ENCODE data around the gene PRCD.

DNA sequence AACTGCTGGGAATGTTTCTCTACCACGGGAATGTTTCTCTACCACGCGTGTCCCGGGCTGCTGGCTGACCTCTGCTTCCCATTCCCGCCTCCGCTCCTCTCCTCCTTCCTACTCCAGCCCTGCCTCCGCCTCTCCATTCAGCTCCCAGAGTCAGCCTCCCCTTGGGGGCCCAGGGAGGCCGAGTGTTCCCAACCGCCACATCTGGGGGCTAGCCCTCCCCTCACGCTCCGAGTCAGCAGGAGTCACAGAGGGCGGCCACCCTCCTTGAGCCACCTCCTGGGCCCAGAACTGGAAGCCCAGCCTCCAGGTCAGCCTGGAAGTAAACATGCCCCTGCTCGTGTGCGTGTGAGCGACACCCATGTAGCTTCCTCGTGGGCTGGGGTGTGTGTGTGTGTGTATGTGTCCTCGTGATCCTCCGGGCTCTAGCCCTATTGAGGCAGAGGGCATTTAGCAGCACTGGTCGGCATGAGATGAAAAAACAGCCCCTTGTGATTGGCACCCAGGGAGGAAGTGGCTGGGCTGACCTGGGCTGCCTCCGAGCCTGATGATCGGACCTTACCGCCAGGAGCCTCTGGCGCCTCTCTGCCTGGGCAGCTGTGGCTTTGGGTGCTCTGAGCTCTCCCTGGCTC lies 9.6 kb upstream of the PRCD start:
- TF ChIP-seq, protein P1, sequence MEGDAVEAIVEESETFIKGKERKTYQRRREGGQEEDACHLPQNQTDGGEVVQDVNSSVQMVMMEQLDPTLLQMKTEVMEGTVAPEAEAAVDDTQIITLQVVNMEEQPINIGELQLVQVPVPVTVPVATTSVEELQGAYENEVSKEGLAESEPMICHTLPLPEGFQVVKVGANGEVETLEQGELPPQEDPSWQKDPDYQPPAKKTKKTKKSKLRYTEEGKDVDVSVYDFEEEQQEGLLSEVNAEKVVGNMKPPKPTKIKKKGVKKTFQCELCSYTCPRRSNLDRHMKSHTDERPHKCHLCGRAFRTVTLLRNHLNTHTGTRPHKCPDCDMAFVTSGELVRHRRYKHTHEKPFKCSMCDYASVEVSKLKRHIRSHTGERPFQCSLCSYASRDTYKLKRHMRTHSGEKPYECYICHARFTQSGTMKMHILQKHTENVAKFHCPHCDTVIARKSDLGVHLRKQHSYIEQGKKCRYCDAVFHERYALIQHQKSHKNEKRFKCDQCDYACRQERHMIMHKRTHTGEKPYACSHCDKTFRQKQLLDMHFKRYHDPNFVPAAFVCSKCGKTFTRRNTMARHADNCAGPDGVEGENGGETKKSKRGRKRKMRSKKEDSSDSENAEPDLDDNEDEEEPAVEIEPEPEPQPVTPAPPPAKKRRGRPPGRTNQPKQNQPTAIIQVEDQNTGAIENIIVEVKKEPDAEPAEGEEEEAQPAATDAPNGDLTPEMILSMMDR (IDR thresholded peaks at IDR 0.05), result no peak
- TF ChIP-seq EZH2 (IDR thresholded peaks at IDR 0.05; ENCODE audit: borderline replicate concordance, insufficient read depth, low read depth, low read length, poor library complexity, severe bottlenecking), result no peak
